Measurements from ENCODE around the gene KCNAB3.

KCNAB3 gene

GRCh38 chr17:7930841-7931631 lies 1.4 kb upstream of the KCNAB3 start:
- no peak for DNase-seq (ENCODE audit: extremely low read depth, low read depth)
- no peak for TF ChIP-seq CTCF (IDR thresholded peaks at IDR 0.05; ENCODE audit: low read depth, low read length, missing control alignments)
- H3K4me3 ChIP-seq (replicated peaks; ENCODE audit: low read depth, low read length): peak overlapping the region; percentile 87

- no peak overlapping the region for H3K4me3 ChIP-seq (replicated peaks; ENCODE audit: low read depth, low read length)
- TF ChIP-seq CTCF (IDR thresholded peaks at IDR 0.05; ENCODE audit: low read depth, low read length, missing control alignments): no peak
- no peak for DNase-seq (ENCODE audit: extremely low read depth, low read depth)
These were observed 2.1 kb downstream of the KCNAB3 start for GRCh38 chr17:7927596-7927995.

- TF ChIP-seq CTCF (IDR thresholded peaks at IDR 0.05; ENCODE audit: low read depth, low read length, missing control alignments): no peak
- DNase-seq (ENCODE audit: extremely low read depth, low read depth): peak; percentile 22
These were observed 6.6 kb downstream of the KCNAB3 start for GRCh38 chr17:7922845-7923628.

GRCh38 chr17:7922269-7922844 lies 7.3 kb downstream of the KCNAB3 start:
- TF ChIP-seq CTCF (IDR thresholded peaks at IDR 0.05; ENCODE audit: low read depth, low read length, missing control alignments): no peak
- DNase-seq (ENCODE audit: extremely low read depth, low read depth): no peak
- 0 out of 2 replicates have a peak overlapping the region, but pooled peaks have one; percentile 20 for H3K4me3 ChIP-seq (replicated peaks; ENCODE audit: low read depth, low read length)

More at GRCh38 chr17:7922845-7923628, 6.6 kb downstream of the KCNAB3 start:
- H3K4me3 ChIP-seq (replicated peaks; ENCODE audit: low read depth, low read length): peak overlapping the region; percentile 20; the same call in 1 of the 2 replicates

GRCh38 chr17:7916808-7917207 lies 12.8 kb downstream of the KCNAB3 start:
- DNase-seq (ENCODE audit: extremely low read depth, low read depth): peak; percentile 5
- peak overlapping the region; percentile 38 for H3K4me3 ChIP-seq (replicated peaks; ENCODE audit: low read depth, low read length)
- TF ChIP-seq CTCF (IDR thresholded peaks at IDR 0.05; ENCODE audit: low read depth, low read length, missing control alignments): no peak

GRCh38 chr17:7916385-7916682 lies 13.3 kb downstream of the KCNAB3 start:
- TF ChIP-seq CTCF (IDR thresholded peaks at IDR 0.05; ENCODE audit: low read depth, low read length, missing control alignments): no peak
- peak overlapping the region; percentile 38 for H3K4me3 ChIP-seq (replicated peaks; ENCODE audit: low read depth, low read length)
- DNase-seq (ENCODE audit: extremely low read depth, low read depth): no peak
